ENCODE data around the gene CTAGE8. TPM values are rescaled to one million over a fixed set of nuclear protein-coding genes. Genes with fewer than 3 reads are reported as not detected.
"Not testable (repeated sequence)": the region's sequence is repeated elsewhere in the genome, so short reads cannot be mapped to it uniquely, and the experiment has no call there.

The CTAGE8 gene
- not detected for polyA plus RNA-seq (2012; ENCODE audit: insufficient read depth, insufficient read length)

GRCh38 chr7:144269188-144269587 lies at the start of gene CTAGE8:
Gene CTAGE8 (minus strand): TSS chr7:144269288. CDS start chr7:144269250, 38 bp downstream.
- not testable (repeated sequence) for DNase-seq (ENCODE audit: low read depth, low spot score); H3K4me3 ChIP-seq (ENCODE audit: low read length)

GRCh38 chr7:144317537-144317936 lies 48.4 kb upstream of the CTAGE8 start:
- DNase-seq (ENCODE audit: low read depth, low spot score); H3K4me3 ChIP-seq (ENCODE audit: low read length): not testable (repeated sequence)

GRCh38 chr7:144311872-144312469 lies 42.9 kb upstream of the CTAGE8 start, which contains the start of gene OR2A1:
Gene OR2A1 (plus strand): TSS chr7:144312419. CDS start chr7:144318125, 5,706 bp downstream.
- not testable (repeated sequence) for H3K4me3 ChIP-seq (ENCODE audit: low read length); DNase-seq (ENCODE audit: low read depth, low spot score)

- not testable (repeated sequence) for DNase-seq (ENCODE audit: low read depth, low spot score); H3K4me3 ChIP-seq (ENCODE audit: low read length)
Measured at GRCh38 chr7:144311218-144311617, 42.1 kb upstream of the CTAGE8 start.

GRCh38 chr7:144309702-144310101 lies 40.6 kb upstream of the CTAGE8 start:
- not testable (repeated sequence) for H3K4me3 ChIP-seq (ENCODE audit: low read length); DNase-seq (ENCODE audit: low read depth, low spot score)

- not testable (repeated sequence) for DNase-seq (ENCODE audit: low read depth, low spot score); H3K4me3 ChIP-seq (ENCODE audit: low read length)
Measured at GRCh38 chr7:144305156-144305555, 36.1 kb upstream of the CTAGE8 start.

- H3K4me3 ChIP-seq (ENCODE audit: low read length); DNase-seq (ENCODE audit: low read depth, low spot score): not testable (repeated sequence)
Measured at GRCh38 chr7:144303607-144304006, 34.5 kb upstream of the CTAGE8 start.

GRCh38 chr7:144302578-144303303 lies 33.7 kb upstream of the CTAGE8 start:
- DNase-seq (ENCODE audit: low read depth, low spot score); H3K4me3 ChIP-seq (ENCODE audit: low read length): not testable (repeated sequence)

- not testable (repeated sequence) for H3K4me3 ChIP-seq (ENCODE audit: low read length); DNase-seq (ENCODE audit: low read depth, low spot score)
Measured at GRCh38 chr7:144293794-144294499, 24.9 kb upstream of the CTAGE8 start.

- DNase-seq (ENCODE audit: low read depth, low spot score); H3K4me3 ChIP-seq (ENCODE audit: low read length): not testable (repeated sequence)
Measured at GRCh38 chr7:144292384-144293161, 23.5 kb upstream of the CTAGE8 start.

- not testable (repeated sequence) for H3K4me3 ChIP-seq (ENCODE audit: low read length); DNase-seq (ENCODE audit: low read depth, low spot score)
Measured at GRCh38 chr7:144291607-144292006, 22.5 kb upstream of the CTAGE8 start.

- not testable (repeated sequence) for H3K4me3 ChIP-seq (ENCODE audit: low read length); DNase-seq (ENCODE audit: low read depth, low spot score)
Measured at GRCh38 chr7:144287171-144287784, 18.2 kb upstream of the CTAGE8 start.

GRCh38 chr7:144283716-144284115 lies 14.6 kb upstream of the CTAGE8 start:
- not testable (repeated sequence) for DNase-seq (ENCODE audit: low read depth, low spot score); H3K4me3 ChIP-seq (ENCODE audit: low read length)

GRCh38 chr7:144282490-144282889 lies 13.4 kb upstream of the CTAGE8 start:
- not testable (repeated sequence) for DNase-seq (ENCODE audit: low read depth, low spot score); H3K4me3 ChIP-seq (ENCODE audit: low read length)

GRCh38 chr7:144281981-144282380 lies 12.9 kb upstream of the CTAGE8 start:
- H3K4me3 ChIP-seq (ENCODE audit: low read length); DNase-seq (ENCODE audit: low read depth, low spot score): not testable (repeated sequence)

GRCh38 chr7:144280010-144280409 lies 10.9 kb upstream of the CTAGE8 start:
- not testable (repeated sequence) for DNase-seq (ENCODE audit: low read depth, low spot score); H3K4me3 ChIP-seq (ENCODE audit: low read length)

- H3K4me3 ChIP-seq (ENCODE audit: low read length); DNase-seq (ENCODE audit: low read depth, low spot score): not testable (repeated sequence)
Measured at GRCh38 chr7:144275281-144275680, 6.2 kb upstream of the CTAGE8 start.

GRCh38 chr7:144264692-144265091 lies 4.4 kb downstream of the CTAGE8 start, which contains the start of gene OR2A7:
Gene OR2A7 (minus strand): TSS chr7:144264792. CDS start chr7:144259628, 5,164 bp downstream.
- not testable (repeated sequence) for DNase-seq (ENCODE audit: low read depth, low spot score); H3K4me3 ChIP-seq (ENCODE audit: low read length)

Measured in Jurkat, Clone E6-1 (cell line).